ENCODE measurements around the gene PUDP.
"Not testable (repeated sequence)": the region's sequence is repeated elsewhere in the genome, so short reads cannot be mapped to it uniquely, and the experiment has no call there.

DNA sequence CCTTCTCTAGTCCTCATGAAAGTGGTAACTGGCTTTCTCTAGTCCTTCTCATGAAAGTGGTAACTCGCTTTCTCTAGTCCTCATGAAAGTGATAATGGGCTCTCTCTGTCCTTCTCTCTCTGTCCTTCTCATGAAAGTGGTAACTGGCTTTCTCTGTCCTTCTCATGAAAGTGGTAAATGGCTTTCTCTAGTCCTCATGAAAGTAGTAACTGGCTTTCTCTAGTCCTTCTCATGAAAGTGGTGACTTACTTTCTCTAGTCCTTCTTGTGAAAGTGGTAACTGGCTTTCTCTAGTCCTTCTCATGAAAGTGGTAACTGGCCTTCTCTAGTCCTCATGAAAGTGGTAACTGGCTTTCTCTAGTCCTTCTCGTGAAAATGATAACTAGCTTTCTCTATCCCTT lies 30.9 kb upstream of the PUDP start:
- TF ChIP-seq EZH2phosphoT487 (IDR thresholded peaks at IDR 0.05; ENCODE audit: insufficient read depth, low read depth); EZH2 (IDR thresholded peaks at IDR 0.05; ENCODE audit: insufficient read depth, poor library complexity, severe bottlenecking): not testable (repeated sequence)
